Measurements from ENCODE around the gene ADAMTS20.

GRCh38 chr12:43362910-43363694 lies 188.9 kb downstream of the ADAMTS20 start:
- TF ChIP-seq POLR2A (IDR thresholded peaks at IDR 0.05) (no peak), CTCF (IDR thresholded peaks at IDR 0.05) (no peak), EP300 (IDR thresholded peaks at IDR 0.05) (no peak), POLR2AphosphoS5 (IDR thresholded peaks at IDR 0.05) (no peak)

Data from gastroesophageal sphincter (tissue), 3 donors.